Omental fat pad (tissue), 4 donors: ENCODE results near the gene PCDH12. TPM values are rescaled to one million over a fixed set of nuclear protein-coding genes. Genes with fewer than 3 reads are reported as not detected.

Experiments used
- ATAC-seq: fragments of 150-250 bp; one replicate; pipeline ENCODE4 v1.9.1; 2016; ENCODE audit warnings: mild to moderate bottlenecking, moderate library complexity; ENCODE audit not compliant: low FRiP score
- DNase-seq: peaks from one replicate; pipeline ENCODE4 v3.0.0-alpha.2; 2019; ENCODE audit warnings: low spot score
- total RNA-seq, 4 donors: library from RNA; depleted of rRNA; stranded (reverse); fragments of >200 nt; gene quantifications; one replicate each; pipeline ENCODE4 v1.1.0, GENCODE V29; 2016
- TF ChIP-seq, protein P1 (sequence below), 3 donors: fragments of 450-650 bp; IDR thresholded peaks; one replicate each; pipeline ENCODE4 v1.5.1; 2016 to 2017; ENCODE audit warnings: antibody characterized with exemption in 3 of 3, mild to moderate bottlenecking in 3 of 3, moderate library complexity in 2 of 3

Gene PCDH12
- total RNA-seq, 4 donors from 2014 or later = 4.0 to 18.9 (median 6.7) TPM

DNA sequence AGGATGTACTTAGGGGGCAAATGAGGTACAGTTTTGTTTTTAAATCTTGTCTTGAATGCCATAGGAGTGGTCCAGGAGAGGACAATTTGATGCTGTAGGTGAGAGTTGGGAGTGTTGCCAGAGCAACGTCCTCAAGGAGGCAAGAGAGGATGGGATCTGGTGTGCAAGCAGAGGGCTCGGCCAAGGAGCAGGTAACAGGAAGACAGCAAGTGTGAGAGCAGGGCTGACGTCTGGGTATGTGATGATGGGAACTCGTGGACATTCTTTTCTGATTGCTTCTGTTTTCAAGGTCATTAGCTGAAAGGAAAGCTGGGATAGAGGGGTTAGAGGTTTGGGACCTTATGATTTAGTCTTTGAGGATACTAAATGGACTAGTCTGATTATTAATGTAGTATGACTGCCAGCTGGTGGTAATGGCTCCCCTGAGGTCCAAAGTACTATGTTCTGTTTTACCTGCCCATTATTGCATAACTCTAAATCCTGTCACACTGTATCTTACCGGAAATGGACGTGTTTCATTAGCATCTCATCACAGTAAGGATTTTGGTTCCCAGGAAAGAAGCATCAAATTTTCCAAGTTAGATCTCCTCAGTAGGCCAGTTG, 39.5 kb upstream of the PCDH12 start:
- TF ChIP-seq, protein P1, sequence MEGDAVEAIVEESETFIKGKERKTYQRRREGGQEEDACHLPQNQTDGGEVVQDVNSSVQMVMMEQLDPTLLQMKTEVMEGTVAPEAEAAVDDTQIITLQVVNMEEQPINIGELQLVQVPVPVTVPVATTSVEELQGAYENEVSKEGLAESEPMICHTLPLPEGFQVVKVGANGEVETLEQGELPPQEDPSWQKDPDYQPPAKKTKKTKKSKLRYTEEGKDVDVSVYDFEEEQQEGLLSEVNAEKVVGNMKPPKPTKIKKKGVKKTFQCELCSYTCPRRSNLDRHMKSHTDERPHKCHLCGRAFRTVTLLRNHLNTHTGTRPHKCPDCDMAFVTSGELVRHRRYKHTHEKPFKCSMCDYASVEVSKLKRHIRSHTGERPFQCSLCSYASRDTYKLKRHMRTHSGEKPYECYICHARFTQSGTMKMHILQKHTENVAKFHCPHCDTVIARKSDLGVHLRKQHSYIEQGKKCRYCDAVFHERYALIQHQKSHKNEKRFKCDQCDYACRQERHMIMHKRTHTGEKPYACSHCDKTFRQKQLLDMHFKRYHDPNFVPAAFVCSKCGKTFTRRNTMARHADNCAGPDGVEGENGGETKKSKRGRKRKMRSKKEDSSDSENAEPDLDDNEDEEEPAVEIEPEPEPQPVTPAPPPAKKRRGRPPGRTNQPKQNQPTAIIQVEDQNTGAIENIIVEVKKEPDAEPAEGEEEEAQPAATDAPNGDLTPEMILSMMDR (IDR thresholded peaks at IDR 0.05) = no peak
- no peak for DNase-seq
- no peak for ATAC-seq

DNA sequence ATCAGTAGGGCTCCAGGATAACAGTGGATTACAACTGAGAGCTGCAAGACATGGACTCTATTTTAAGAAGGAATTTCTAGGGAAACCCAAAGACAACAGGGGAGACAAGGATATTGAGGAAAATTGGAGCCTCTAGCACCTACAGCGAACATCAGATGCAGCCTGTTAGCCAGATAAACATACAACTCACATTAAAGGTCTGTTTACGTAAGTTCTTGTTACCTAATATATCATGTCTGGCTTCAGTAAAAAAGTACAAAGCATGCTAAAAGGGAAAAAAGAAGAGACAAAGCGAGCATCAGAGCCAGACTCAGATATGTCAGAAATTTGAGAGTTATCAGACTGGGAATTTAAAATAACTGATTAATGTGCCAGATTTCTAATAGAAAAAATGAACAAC, 37.7 kb upstream of the PCDH12 start:
- TF ChIP-seq, protein P1 (IDR thresholded peaks at IDR 0.05) = no peak
- ATAC-seq (no peak), DNase-seq (no peak)

DNA sequence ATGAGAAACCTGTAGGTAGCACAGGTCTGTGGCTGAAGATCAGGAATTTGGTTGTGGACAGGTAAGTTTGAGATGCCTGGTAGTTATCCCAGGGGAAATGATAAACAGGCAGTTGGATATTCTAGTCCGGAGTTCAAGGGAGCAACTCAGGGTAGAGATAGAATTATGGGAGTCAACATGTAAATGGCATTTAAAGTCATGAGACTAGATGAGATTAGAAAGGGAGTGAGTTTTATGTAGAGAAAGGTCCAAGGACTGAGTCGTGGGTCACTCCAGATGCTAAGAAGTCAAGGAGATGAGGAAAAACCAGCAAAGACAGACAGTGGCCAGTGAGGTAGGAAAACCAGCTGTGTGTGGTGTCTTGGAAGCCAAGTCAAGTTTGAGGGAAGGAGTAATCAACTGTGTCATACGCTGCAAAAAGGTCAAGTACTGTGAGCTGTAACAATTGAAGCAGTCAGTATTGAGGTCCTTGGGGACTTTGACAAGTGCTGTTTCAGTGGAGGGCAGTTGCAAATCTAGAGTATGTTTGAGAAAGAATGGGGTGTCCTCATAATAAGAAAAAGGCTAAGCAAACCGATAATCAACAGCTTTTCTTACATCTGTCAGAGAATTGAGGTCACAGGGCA, 36.6 kb upstream of the PCDH12 start:
- TF ChIP-seq, protein P1 (IDR thresholded peaks at IDR 0.05) = no peak
- no peak for ATAC-seq
- DNase-seq = no peak

DNA sequence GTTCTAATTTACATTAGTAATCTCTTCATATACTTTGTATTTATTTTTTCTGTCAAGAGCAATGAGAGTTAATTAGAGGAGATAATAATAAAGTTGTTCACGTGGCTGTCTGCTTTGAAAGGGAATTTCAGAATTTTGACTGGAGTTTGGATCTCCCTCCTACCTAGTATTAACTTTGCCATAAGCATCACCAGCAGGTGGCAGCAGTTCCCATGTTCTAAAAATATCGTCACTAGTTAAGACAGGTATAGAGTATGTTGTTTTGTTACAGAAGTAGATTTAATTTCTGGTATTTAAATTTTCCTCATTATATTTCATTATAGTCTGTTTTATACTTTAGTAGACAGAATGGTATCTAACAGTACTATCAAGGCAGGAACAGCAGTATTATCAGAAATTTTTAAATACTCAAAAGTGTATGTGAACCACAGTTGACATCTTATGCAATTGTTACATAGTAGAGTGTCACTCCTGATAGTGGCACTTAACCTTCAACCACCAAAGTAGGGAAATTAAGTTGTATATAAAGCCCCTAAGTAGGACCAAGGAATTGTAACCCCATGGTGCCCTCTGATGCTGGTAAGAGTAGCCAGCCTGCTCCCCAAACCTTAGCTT, 34.5 kb upstream of the PCDH12 start:
- DNase-seq = peak; percentile 93
- TF ChIP-seq, protein P1 (IDR thresholded peaks at IDR 0.05) = no peak
- peak; percentile 66 for ATAC-seq

DNA sequence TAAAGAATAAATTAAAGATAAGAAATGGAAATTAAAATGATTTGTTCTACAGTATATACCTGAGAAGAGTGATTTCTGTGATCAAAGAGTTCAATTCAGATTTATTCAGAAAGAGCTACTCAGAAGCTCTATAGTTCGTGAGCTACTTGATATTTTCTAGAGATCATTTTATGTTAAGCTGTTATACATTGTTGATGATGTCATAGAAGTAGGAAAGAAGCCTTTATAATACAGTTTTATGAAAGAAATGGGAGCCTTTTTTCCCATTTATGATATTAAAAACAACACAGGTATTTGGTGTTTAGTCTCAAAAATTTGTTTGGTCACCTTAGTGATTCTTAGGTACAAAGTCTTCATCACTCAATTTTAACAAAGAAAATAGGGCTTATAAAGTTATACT, 31.7 kb upstream of the PCDH12 start:
- no peak for ATAC-seq
- TF ChIP-seq, protein P1 (IDR thresholded peaks at IDR 0.05) = no peak

DNA sequence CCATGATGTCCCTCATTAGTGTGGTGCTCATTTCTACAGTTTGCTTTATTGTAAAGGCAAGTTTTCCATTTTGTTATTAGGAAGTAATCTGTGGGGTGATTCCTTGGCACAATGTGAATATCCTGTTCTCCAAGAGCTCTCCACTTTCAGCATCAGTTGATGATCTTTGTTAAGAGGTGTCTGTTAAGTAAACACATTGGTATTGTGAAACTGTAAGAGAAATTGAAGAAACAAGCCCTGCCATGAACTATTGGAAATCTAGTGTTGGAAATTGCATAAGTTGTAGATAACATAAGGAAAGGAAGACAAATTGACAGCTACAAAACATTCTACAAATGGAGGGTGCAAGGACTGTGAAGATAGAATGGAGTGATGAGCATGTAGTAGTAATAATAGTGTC, 28.1 kb upstream of the PCDH12 start:
- DNase-seq = no peak
- TF ChIP-seq, protein P1 (IDR thresholded peaks at IDR 0.05) = no peak
- ATAC-seq = no peak

More for the DNA sequence above, 31.7 kb upstream of the PCDH12 start:
- no peak for DNase-seq

DNA sequence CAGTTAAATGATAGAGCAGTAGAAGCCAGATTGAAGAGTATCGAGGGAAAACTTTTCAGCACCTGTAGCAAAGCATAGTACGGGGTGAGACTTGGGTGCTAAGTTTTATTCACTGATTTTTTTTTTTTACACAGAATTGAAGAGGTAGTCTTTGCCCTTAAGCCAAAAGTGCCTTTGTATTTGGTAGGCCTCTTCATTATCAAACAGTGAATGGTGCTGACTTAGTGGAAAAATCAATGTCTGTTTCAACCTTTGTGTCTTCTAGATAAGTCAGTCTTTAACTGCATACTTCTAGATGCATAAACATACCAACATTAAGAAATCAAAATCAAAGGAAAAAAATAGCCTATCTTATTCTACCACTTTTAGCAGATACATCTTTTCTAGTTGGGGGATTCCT, 24.6 kb upstream of the PCDH12 start:
- DNase-seq = no peak
- no peak for ATAC-seq
- TF ChIP-seq, protein P1 (IDR thresholded peaks at IDR 0.05) = no peak
